Activated naive CD8-positive, alpha-beta T cell treated with anti-CD3 and anti-CD28 coated beads, Interleukin-2, amount 10 ng/mL, durations not matched to agents 7 days and 5 days (primary cell): ENCODE data around the gene NXPH1. TPM values are rescaled to one million over a fixed set of nuclear protein-coding genes. Genes with fewer than 3 reads are reported as not detected.

Experiments used
- ATAC-seq: fragments of 150-1000 bp; cut with Tn5 transposase; one replicate; pipeline ENCODE4 v1.10.0; 2021; ENCODE audit warnings: low read depth, moderate library complexity
- POLR2A ChIA-PET: fragments of 350-600 bp; sonication (Branson Sonifier 250); formaldehyde crosslinking; loops from one replicate; lab custom pipeline; 2021; ENCODE audit warnings: antibody characterized with exemption; lab: Charles Lee
- DNase-seq: peaks from one replicate; pipeline ENCODE4 v3.0.0; 2021
- H3K27ac Mint-ChIP-seq: one replicate; pipeline ENCODE4 v1.8.0; 2022; ENCODE audit warnings: mild to moderate bottlenecking, mixed read lengths
- H3K27me3 Mint-ChIP-seq: one replicate; pipeline ENCODE4 v1.8.0; 2022; ENCODE audit warnings: mild to moderate bottlenecking, moderate library complexity, mixed read lengths
- H3K36me3 Mint-ChIP-seq: one replicate; pipeline ENCODE4 v1.8.0; 2021; ENCODE audit warnings: mild to moderate bottlenecking, mixed read lengths
- H3K4me1 Mint-ChIP-seq: one replicate; pipeline ENCODE4 v1.8.0; 2021; ENCODE audit warnings: mixed read lengths
- H3K4me3 Mint-ChIP-seq: one replicate; pipeline ENCODE4 v1.8.0; 2022; ENCODE audit warnings: mild to moderate bottlenecking, moderate library complexity, mixed read lengths
- H3K9me3 Mint-ChIP-seq: one replicate; pipeline ENCODE4 v1.8.0; 2021; ENCODE audit warnings: mixed read lengths
- total RNA-seq, 2 experiments: library from RNA; stranded (reverse); gene quantifications; one replicate each; pipeline ENCODE4 v1.2.3, GENCODE V29; 2021

The NXPH1 gene
- total RNA-seq, 2 experiments from 2014 or later = not detected

DNA sequence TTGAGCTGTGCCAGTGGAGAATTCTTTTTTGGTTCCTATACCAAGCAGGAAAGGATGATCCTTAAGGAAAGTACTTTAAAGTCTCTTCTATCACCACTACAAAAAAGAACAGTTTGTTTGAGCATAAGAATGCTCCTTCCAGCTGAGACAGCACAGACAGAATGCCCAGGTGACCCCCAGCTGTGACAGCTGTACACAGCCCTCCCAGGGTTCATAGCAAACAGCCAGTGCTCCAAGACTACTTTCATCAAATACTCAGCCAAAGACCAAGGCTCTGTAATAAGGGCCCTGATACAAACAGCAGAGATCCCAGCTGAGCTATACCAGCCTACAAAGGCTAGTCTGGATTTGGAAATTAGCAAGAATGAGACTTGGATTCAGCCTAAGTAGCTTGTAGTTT lies 65.7 kb downstream of the NXPH1 start:
- POLR2A ChIA-PET = no interaction called here
- Mint-ChIP-seq H3K27ac (no peak overlapping the region), H3K36me3 (no peaks in the 10 kb centered on the region), H3K9me3 (peaks cover 1% of the 10 kb centered on the region), H3K4me1 (no peaks in the 10 kb centered on the region), H3K4me3 (no peak overlapping the region), H3K27me3 (no peaks in the 10 kb centered on the region)
- DNase-seq = no peak
- ATAC-seq = no peak

- ATAC-seq (no peak), DNase-seq (no peak)
- Mint-ChIP-seq H3K4me3 (no peak overlapping the region), H3K36me3 (no peaks in the 10 kb centered on the region), H3K9me3 (peaks cover 1% of the 10 kb centered on the region), H3K4me1 (no peaks in the 10 kb centered on the region), H3K27ac (no peak overlapping the region), H3K27me3 (no peaks in the 10 kb centered on the region)
- POLR2A ChIA-PET = no interaction called here
Measured at GRCh38 chr7:8500286-8500685, 66.9 kb downstream of the NXPH1 start.

- no peaks in the 10 kb centered on the region for H3K4me1 Mint-ChIP-seq
- H3K4me3 Mint-ChIP-seq = no peak overlapping the region
- POLR2A ChIA-PET = no interaction called here
- ATAC-seq (no peak), DNase-seq (no peak)
- H3K27me3 Mint-ChIP-seq = peaks cover 2% of the 10 kb centered on the region
- H3K9me3 Mint-ChIP-seq = no peaks in the 10 kb centered on the region
- no peaks in the 10 kb centered on the region for H3K36me3 Mint-ChIP-seq
- H3K27ac Mint-ChIP-seq = no peak overlapping the region
Measured at GRCh38 chr7:8507566-8507965, 74.2 kb downstream of the NXPH1 start.

GRCh38 chr7:8509621-8510020 lies 76.2 kb downstream of the NXPH1 start:
- no peaks in the 10 kb centered on the region for H3K9me3 Mint-ChIP-seq
- ATAC-seq = no peak
- H3K27ac Mint-ChIP-seq = no peak overlapping the region
- POLR2A ChIA-PET = no interaction called here
- peaks cover 2% of the 10 kb centered on the region for H3K27me3 Mint-ChIP-seq
- no peak for DNase-seq
- no peaks in the 10 kb centered on the region for H3K36me3 Mint-ChIP-seq
- H3K4me3 Mint-ChIP-seq = no peak overlapping the region
- no peaks in the 10 kb centered on the region for H3K4me1 Mint-ChIP-seq

- no peak for ATAC-seq
- DNase-seq = no peak
- POLR2A ChIA-PET = no interaction called here
- Mint-ChIP-seq H3K4me1 (no peaks in the 10 kb centered on the region), H3K4me3 (no peak overlapping the region), H3K9me3 (no peaks in the 10 kb centered on the region), H3K27ac (no peak overlapping the region), H3K27me3 (peaks cover 2% of the 10 kb centered on the region), H3K36me3 (no peaks in the 10 kb centered on the region)
Measured at GRCh38 chr7:8511855-8512254, 78.4 kb downstream of the NXPH1 start.

- Mint-ChIP-seq H3K36me3 (no peaks in the 10 kb centered on the region), H3K27me3 (no peaks in the 10 kb centered on the region), H3K4me3 (no peak overlapping the region), H3K9me3 (no peaks in the 10 kb centered on the region), H3K27ac (no peak overlapping the region), H3K4me1 (no peaks in the 10 kb centered on the region)
- POLR2A ChIA-PET = no interaction called here
- no peak for ATAC-seq
- no peak for DNase-seq
Measured at GRCh38 chr7:8514781-8515519, 81.5 kb downstream of the NXPH1 start.

- Mint-ChIP-seq H3K36me3 (no peaks in the 10 kb centered on the region), H3K27me3 (no peaks in the 10 kb centered on the region), H3K4me3 (no peak overlapping the region), H3K27ac (no peak overlapping the region), H3K4me1 (no peaks in the 10 kb centered on the region), H3K9me3 (no peaks in the 10 kb centered on the region)
- no peak for ATAC-seq
- POLR2A ChIA-PET = no interaction called here
- no peak for DNase-seq
Measured at GRCh38 chr7:8515640-8516185, 82.3 kb downstream of the NXPH1 start.

GRCh38 chr7:8516976-8517375 lies 83.6 kb downstream of the NXPH1 start:
- Mint-ChIP-seq H3K9me3 (no peaks in the 10 kb centered on the region), H3K4me3 (no peak overlapping the region), H3K36me3 (no peaks in the 10 kb centered on the region), H3K4me1 (no peaks in the 10 kb centered on the region), H3K27ac (no peak overlapping the region), H3K27me3 (no peaks in the 10 kb centered on the region)
- ATAC-seq = no peak
- DNase-seq = no peak
- POLR2A ChIA-PET = no interaction called here

DNA sequence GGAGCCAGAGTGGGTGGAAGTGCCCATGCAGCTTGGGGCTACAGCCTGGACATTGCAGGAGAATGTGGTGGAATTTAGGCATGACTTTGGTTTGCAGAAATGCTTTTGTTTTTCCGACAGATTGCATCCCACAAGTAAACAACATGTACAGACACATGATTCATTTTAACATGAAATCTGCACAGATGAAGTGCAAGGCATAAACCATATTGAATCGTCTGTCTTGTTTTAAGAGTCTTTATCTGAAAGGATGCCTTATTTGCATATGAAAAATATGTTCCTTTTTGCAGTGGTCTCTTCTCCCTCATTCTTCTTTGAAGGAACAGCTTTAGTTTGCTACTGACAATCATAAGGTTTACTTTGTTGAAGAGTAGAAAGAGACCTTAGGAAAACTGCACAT lies 94.9 kb downstream of the NXPH1 start:
- Mint-ChIP-seq H3K36me3 (no peaks in the 10 kb centered on the region), H3K4me1 (no peaks in the 10 kb centered on the region), H3K4me3 (no peak overlapping the region), H3K9me3 (peaks cover 5% of the 10 kb centered on the region), H3K27me3 (no peaks in the 10 kb centered on the region), H3K27ac (no peak overlapping the region)
- ATAC-seq = no peak
- DNase-seq = no peak
- POLR2A ChIA-PET = no interaction called here

GRCh38 chr7:8531991-8532515 lies 98.6 kb downstream of the NXPH1 start:
- DNase-seq (no peak), ATAC-seq (no peak)
- Mint-ChIP-seq H3K27ac (no peak overlapping the region), H3K4me1 (no peaks in the 10 kb centered on the region), H3K9me3 (no peaks in the 10 kb centered on the region), H3K27me3 (no peaks in the 10 kb centered on the region), H3K4me3 (no peak overlapping the region), H3K36me3 (no peaks in the 10 kb centered on the region)
- POLR2A ChIA-PET = no interaction called here

DNA sequence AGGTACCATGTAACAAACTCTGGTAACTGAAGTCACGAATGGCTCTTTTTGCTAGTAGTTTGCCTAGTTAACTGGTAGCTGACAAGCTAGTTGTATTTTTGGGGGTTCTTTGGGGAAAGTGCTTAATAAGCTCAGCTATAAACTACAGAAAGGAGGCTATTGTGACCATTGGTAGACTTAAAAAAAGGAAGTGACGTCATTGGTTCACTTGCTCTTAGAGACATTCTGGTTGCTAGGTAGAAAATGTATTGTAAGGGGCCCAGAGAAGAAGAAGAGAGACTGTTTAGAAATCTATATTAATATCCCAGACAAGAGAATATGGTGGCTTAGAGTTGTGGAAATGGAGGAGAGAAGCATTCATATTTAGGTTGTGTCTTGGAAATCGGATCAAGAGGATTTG lies 103.0 kb downstream of the NXPH1 start:
- no peak overlapping the region for H3K27ac Mint-ChIP-seq
- no peaks in the 10 kb centered on the region for H3K9me3 Mint-ChIP-seq
- DNase-seq (no peak), ATAC-seq (no peak)
- no peaks in the 10 kb centered on the region for H3K36me3 Mint-ChIP-seq
- H3K4me1 Mint-ChIP-seq = no peaks in the 10 kb centered on the region
- H3K27me3 Mint-ChIP-seq = no peaks in the 10 kb centered on the region
- H3K4me3 Mint-ChIP-seq = no peak overlapping the region
- POLR2A ChIA-PET = no interaction called here

DNA sequence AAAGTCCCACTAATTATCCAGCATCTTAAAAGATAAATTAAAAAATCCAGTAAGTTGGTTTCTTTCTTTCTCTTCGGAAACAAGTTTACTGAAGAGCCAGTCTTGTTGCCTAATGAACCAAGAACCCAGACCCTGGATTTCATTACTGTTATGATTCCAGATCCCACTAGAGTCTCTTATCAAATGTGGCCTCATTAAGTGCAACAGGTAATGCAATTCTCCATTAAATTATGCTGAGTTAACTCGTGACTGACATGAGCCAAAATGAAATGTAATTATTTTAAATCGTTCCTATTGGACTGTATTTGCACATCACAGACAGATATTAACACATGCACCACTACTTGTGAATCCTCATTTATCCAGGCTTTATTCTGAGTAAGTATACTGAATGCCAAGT lies 115.6 kb downstream of the NXPH1 start:
- Mint-ChIP-seq H3K4me1 (no peaks in the 10 kb centered on the region), H3K36me3 (no peaks in the 10 kb centered on the region), H3K27me3 (no peaks in the 10 kb centered on the region), H3K27ac (no peak overlapping the region), H3K9me3 (no peaks in the 10 kb centered on the region), H3K4me3 (no peak overlapping the region)
- DNase-seq (no peak), ATAC-seq (no peak)
- POLR2A ChIA-PET = no interaction called here

GRCh38 chr7:8560501-8560900 lies 127.1 kb downstream of the NXPH1 start:
- POLR2A ChIA-PET = no interaction called here
- no peak for ATAC-seq
- no peaks in the 10 kb centered on the region for H3K27me3 Mint-ChIP-seq
- DNase-seq = no peak
- no peak overlapping the region for H3K4me3 Mint-ChIP-seq
- H3K4me1 Mint-ChIP-seq = no peaks in the 10 kb centered on the region
- no peak overlapping the region for H3K27ac Mint-ChIP-seq
- no peaks in the 10 kb centered on the region for H3K9me3 Mint-ChIP-seq
- no peaks in the 10 kb centered on the region for H3K36me3 Mint-ChIP-seq

- DNase-seq (no peak), ATAC-seq (no peak)
- Mint-ChIP-seq H3K9me3 (no peaks in the 10 kb centered on the region), H3K27me3 (no peaks in the 10 kb centered on the region), H3K4me3 (no peak overlapping the region), H3K4me1 (no peaks in the 10 kb centered on the region), H3K27ac (no peak overlapping the region), H3K36me3 (no peaks in the 10 kb centered on the region)
- POLR2A ChIA-PET = no interaction called here
Measured at GRCh38 chr7:8561449-8561848, 128.0 kb downstream of the NXPH1 start.
